22Rv1 (cell line): ENCODE data around the gene NHLH1.
A peak's percentile ranks its signal among the peaks of the same experiment; 100 is the strongest.

Experiments used
- H3K27ac ChIP-seq: fragments of 450-650 bp; 2 replicates; pipeline ENCODE4 v1.5.1; 2017
- ZFX ChIP-seq: fragments of 450-650 bp; IDR thresholded peaks from 2 replicates; pipeline ENCODE4 v1.6.1; 2017; ENCODE audit warnings: antibody characterized with exemption, borderline replicate concordance
- TF ChIP-seq, protein P1 (sequence below): fragments of 450-650 bp; IDR thresholded peaks from 2 replicates; pipeline ENCODE4 v1.5.1; 2017; ENCODE audit warnings: mild to moderate bottlenecking

The NHLH1 gene

DNA sequence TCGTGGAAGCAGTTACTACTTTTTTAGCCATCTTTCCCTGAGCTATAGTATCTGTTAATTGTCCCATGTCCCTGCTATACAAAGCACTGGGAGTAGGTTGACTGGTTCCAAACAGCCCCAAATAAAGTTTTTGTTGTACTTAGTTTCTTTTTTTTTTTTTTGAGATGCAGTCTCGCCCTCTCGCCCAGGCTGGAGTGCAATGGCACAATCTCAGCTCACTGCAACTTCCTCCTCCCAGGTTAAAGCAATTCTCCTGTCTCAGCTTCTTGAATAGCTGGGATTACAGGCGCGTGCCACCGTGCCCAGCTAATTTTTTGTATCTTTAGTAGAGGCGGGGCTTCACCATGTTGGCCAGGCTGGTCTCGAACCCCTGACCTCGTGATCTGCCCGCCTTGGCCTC, 20.4 kb upstream of the NHLH1 start:
- H3K27ac ChIP-seq = no peak overlapping the region
- TF ChIP-seq, protein P1, sequence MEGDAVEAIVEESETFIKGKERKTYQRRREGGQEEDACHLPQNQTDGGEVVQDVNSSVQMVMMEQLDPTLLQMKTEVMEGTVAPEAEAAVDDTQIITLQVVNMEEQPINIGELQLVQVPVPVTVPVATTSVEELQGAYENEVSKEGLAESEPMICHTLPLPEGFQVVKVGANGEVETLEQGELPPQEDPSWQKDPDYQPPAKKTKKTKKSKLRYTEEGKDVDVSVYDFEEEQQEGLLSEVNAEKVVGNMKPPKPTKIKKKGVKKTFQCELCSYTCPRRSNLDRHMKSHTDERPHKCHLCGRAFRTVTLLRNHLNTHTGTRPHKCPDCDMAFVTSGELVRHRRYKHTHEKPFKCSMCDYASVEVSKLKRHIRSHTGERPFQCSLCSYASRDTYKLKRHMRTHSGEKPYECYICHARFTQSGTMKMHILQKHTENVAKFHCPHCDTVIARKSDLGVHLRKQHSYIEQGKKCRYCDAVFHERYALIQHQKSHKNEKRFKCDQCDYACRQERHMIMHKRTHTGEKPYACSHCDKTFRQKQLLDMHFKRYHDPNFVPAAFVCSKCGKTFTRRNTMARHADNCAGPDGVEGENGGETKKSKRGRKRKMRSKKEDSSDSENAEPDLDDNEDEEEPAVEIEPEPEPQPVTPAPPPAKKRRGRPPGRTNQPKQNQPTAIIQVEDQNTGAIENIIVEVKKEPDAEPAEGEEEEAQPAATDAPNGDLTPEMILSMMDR = no peak
- TF ChIP-seq ZFX = no peak

DNA sequence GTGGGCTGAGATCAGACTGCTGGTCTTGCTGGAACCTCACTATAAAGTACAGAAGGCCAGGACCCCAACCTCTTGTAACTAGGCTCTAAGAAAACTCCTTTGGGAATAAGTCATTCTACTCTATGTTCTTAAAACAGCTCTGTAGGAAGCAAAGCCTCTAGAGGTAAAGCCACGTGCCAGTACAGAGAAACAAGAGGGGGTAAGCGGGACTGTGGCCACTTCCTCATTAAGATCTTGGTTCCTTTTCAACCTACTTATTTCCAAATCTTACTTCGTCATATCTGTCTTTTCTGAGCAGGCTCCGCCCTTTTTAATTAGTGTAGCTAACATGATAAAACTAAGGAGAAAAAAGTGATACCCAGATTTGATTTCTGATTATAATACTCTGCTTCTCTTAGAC, 19.9 kb upstream of the NHLH1 start:
- H3K27ac ChIP-seq = no peak overlapping the region
- TF ChIP-seq ZFX = no peak
- TF ChIP-seq, protein P1 = no peak

DNA sequence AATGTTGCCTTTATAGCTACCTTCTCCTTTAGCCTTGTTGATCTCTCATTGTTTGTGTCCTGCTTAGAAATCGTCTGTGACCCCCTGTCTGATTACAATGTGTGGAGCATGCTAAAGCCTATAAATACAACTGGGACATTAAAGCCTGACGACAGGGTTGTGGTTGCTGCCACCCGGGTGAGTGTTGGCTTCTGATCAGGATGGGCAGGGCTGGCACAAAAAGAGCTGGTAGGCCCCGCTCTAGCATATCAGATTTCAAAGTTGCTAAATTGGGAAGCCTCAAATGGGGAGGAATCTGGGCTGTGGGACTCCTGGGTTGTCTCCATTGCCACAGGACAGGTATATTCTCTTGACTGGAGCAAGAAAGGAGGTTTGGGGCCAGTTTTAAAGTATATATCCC, 15.2 kb upstream of the NHLH1 start:
- no peak overlapping the region for H3K27ac ChIP-seq
- TF ChIP-seq, protein P1 = no peak
- no peak for TF ChIP-seq ZFX

- no peak overlapping the region for H3K27ac ChIP-seq
- TF ChIP-seq ZFX = no peak
- TF ChIP-seq, protein P1 = no peak
Measured at GRCh38 chr1:160352555-160352954, 14.3 kb upstream of the NHLH1 start.

DNA sequence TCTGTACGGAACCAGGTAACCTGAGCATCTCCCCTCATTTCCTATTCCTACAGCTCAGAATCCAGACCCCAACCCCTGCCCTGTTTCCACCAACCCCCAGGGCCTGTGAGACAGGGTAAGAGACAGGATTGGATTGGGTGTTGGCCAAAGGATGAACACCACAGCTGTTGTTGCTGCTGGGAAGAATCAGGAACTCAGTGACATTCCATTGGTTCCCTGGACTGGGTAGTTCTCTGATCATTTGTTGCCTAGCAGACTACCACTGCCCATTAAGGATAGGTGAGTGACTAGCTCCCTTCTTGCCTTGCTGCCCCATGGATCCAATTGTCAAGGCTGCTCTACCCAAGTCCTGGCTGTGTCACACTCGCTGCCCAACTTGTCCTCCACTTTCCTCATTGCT, 13.6 kb upstream of the NHLH1 start:
- H3K27ac ChIP-seq = no peak overlapping the region
- TF ChIP-seq, protein P1 = no peak
- no peak for TF ChIP-seq ZFX

DNA sequence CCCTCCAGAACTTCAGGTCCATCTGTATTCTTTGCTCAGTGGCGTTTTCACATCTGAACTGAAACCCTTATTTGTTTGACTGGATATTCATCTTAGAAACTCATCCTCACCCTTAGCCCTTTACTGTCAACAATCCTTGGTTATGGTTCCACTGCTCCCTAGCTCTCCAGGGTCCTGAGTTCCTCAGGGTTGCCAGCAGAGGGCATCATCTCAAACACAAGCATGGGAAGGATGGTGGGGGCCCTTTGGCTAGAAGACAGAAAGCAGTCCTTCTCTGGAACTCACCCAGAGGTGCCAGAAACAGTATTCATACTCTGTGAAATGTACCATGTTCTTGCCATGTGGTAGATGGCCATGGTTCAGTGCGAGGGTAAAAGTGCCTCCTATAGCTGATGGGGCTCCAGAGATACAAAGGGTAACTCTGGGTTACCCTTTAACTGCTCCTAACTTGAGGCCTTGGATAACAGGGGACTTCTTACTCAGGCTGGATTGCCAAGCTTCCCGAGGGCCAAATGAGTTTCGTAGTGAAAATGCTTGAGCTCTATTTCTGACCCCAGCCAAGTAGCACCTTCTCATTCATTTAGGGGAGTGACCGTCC, 12.4 kb upstream of the NHLH1 start:
- TF ChIP-seq, protein P1 = peak; percentile 77
- TF ChIP-seq ZFX = no peak
- H3K27ac ChIP-seq = no peak overlapping the region

DNA sequence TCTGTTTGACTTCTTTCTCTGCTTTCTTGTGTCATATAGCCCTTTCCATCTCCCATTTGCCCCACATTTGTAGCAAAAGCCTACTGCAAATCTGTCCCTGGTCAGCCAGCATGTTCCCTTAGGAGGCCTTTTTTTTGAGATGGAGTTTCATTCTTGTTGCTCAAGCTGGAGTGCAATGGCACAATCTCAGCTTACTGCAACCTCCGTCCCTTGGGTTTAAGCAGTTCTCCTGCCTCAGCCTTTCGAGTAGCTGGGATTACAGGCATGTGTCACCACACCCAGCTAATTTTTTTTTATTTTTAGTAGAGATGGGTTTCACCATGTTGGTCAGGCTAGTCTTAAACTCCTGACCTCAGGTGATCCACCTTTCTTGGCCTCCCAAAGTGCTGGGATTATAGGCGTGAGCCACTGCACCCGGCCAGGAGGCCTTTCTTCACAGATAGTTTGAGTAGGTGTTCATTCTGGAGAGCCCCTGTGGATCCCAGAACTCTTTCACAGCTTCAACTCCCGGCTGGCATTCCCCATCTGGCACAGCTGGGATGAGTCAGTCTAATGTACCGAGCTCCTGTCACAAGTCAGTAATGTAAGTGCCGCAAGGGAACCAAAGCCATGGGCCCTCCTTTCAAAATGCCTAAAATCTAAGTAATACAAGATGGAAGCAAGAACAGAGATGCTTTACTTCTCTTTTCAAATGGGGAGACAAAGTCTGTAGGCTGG, 9.4 kb upstream of the NHLH1 start:
- no peak for TF ChIP-seq ZFX
- TF ChIP-seq, protein P1 = no peak
- no peak overlapping the region for H3K27ac ChIP-seq
